Measurements from ENCODE around the gene C6orf47. TPM values are rescaled to one million over a fixed set of nuclear protein-coding genes. Genes with fewer than 3 reads are reported as not detected.

C6orf47 gene
- total RNA-seq, 2 donors from 2014 or later, result 14.0 to 14.9 TPM

GRCh38 chr6:31662124-31662723, 1.6 kb upstream of the C6orf47 start:
- Mint-ChIP-seq H3K4me1 (peaks cover 37% of the 10 kb centered on the region), H3K27me3 (ENCODE audit: insufficient read depth) (no peaks in the 10 kb centered on the region), H3K4me3 (no peak overlapping the region), H3K36me3 (ENCODE audit: low read depth) (peaks cover 43% of the 10 kb centered on the region), H3K9me3 (no peaks in the 10 kb centered on the region), H3K27ac (no peak overlapping the region)
- H3K9ac ChIP-seq (ENCODE audit: extremely low read depth, low read length, poor library complexity, severe bottlenecking), result no peak overlapping the region
- H3K36me3 ChIP-seq (ENCODE audit: control insufficient read depth, insufficient read depth, low read length), result peaks cover 26% of the 10 kb centered on the region
- H3K27me3 ChIP-seq (ENCODE audit: control insufficient read depth, insufficient read depth, low read length, poor library complexity, severe bottlenecking), result no peaks in the 10 kb centered on the region
- DNase-seq, result no peak
- no peaks in the 10 kb centered on the region for H3K9me3 ChIP-seq (ENCODE audit: control insufficient read depth, low read length)
- H3K4me1 ChIP-seq (ENCODE audit: control insufficient read depth, insufficient read depth, low read length), result peaks cover 11% of the 10 kb centered on the region
- TF ChIP-seq, protein P1, sequence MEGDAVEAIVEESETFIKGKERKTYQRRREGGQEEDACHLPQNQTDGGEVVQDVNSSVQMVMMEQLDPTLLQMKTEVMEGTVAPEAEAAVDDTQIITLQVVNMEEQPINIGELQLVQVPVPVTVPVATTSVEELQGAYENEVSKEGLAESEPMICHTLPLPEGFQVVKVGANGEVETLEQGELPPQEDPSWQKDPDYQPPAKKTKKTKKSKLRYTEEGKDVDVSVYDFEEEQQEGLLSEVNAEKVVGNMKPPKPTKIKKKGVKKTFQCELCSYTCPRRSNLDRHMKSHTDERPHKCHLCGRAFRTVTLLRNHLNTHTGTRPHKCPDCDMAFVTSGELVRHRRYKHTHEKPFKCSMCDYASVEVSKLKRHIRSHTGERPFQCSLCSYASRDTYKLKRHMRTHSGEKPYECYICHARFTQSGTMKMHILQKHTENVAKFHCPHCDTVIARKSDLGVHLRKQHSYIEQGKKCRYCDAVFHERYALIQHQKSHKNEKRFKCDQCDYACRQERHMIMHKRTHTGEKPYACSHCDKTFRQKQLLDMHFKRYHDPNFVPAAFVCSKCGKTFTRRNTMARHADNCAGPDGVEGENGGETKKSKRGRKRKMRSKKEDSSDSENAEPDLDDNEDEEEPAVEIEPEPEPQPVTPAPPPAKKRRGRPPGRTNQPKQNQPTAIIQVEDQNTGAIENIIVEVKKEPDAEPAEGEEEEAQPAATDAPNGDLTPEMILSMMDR (conservative IDR thresholded peaks at IDR 0.05), result no peak
- 91 to 96% methylated on average over 4 to 12 of the region's 12 CpGs for WGBS, 2 experiments (ENCODE audit: insufficient coverage in 1 of 2, insufficient read length in 1 of 2)
- no peak overlapping the region for H3K4me3 ChIP-seq (ENCODE audit: low read length)
- H3K27ac ChIP-seq (ENCODE audit: low read depth, low read length), result no peak overlapping the region

GRCh38 chr6:31661262-31662123, 915 bp upstream of the C6orf47 start:
- Histone ChIP-seq H3K9ac (ENCODE audit: extremely low read depth, low read length, poor library complexity, severe bottlenecking) (no peak overlapping the region), H3K9me3 (ENCODE audit: control insufficient read depth, low read length) (no peaks in the 10 kb centered on the region), H3K36me3 (ENCODE audit: control insufficient read depth, insufficient read depth, low read length) (peaks cover 21% of the 10 kb centered on the region), H3K27me3 (ENCODE audit: control insufficient read depth, insufficient read depth, low read length, poor library complexity, severe bottlenecking) (no peaks in the 10 kb centered on the region), H3K4me3 (ENCODE audit: low read length) (peak overlapping the region; percentile 99), H3K27ac (ENCODE audit: low read depth, low read length) (peak overlapping the region; percentile 31), H3K4me1 (ENCODE audit: control insufficient read depth, insufficient read depth, low read length) (peaks cover 11% of the 10 kb centered on the region)
- TF ChIP-seq, protein P1 (conservative IDR thresholded peaks at IDR 0.05), result peak; percentile 17
- Mint-ChIP-seq H3K27me3 (ENCODE audit: insufficient read depth) (no peaks in the 10 kb centered on the region), H3K9me3 (no peaks in the 10 kb centered on the region), H3K4me1 (peaks cover 33% of the 10 kb centered on the region), H3K36me3 (ENCODE audit: low read depth) (peaks cover 40% of the 10 kb centered on the region), H3K27ac (peak overlapping the region; percentile 87), H3K4me3 (peak overlapping the region; percentile 83)
- WGBS, 2 experiments (ENCODE audit: insufficient coverage in 1 of 2, insufficient read length in 1 of 2), result 94% methylated on average over 7 to 12 of the region's 12 CpGs
- no peak for DNase-seq

GRCh38 chr6:31659649-31660380, 763 bp downstream of the C6orf47 start:
- peak; percentile 70 for DNase-seq
- Histone ChIP-seq H3K36me3 (ENCODE audit: control insufficient read depth, insufficient read depth, low read length) (peaks cover 21% of the 10 kb centered on the region), H3K4me3 (ENCODE audit: low read length) (peak overlapping the region; percentile 99), H3K27me3 (ENCODE audit: control insufficient read depth, insufficient read depth, low read length, poor library complexity, severe bottlenecking) (no peaks in the 10 kb centered on the region), H3K4me1 (ENCODE audit: control insufficient read depth, insufficient read depth, low read length) (peaks cover 11% of the 10 kb centered on the region), H3K27ac (ENCODE audit: low read depth, low read length) (peak overlapping the region; percentile 73), H3K9me3 (ENCODE audit: control insufficient read depth, low read length) (no peaks in the 10 kb centered on the region), H3K9ac (ENCODE audit: extremely low read depth, low read length, poor library complexity, severe bottlenecking) (peak overlapping the region; percentile 75)
- no peaks in the 10 kb centered on the region for H3K9me3 Mint-ChIP-seq
- 57 to 70% methylated on average over 9 to 13 of the region's 13 CpGs for WGBS, 2 experiments (ENCODE audit: insufficient coverage in 1 of 2, insufficient read length in 1 of 2)
- H3K27me3 Mint-ChIP-seq (ENCODE audit: insufficient read depth), result no peaks in the 10 kb centered on the region
- peak overlapping the region; percentile 83 for H3K4me3 Mint-ChIP-seq
- peaks cover 41% of the 10 kb centered on the region for H3K36me3 Mint-ChIP-seq (ENCODE audit: low read depth)
- TF ChIP-seq, protein P1 (conservative IDR thresholded peaks at IDR 0.05), result no peak
- H3K27ac Mint-ChIP-seq, result peak overlapping the region; percentile 92
- peaks cover 34% of the 10 kb centered on the region for H3K4me1 Mint-ChIP-seq
